H9 (cell line): ENCODE measurements around the gene POLR2L. TPM values are rescaled to one million over a fixed set of nuclear protein-coding genes. Genes with fewer than 3 reads are reported as not detected.

Experiments
- DNase-seq: peaks from one replicate; pipeline ENCODE4 v3.0.0-alpha.2; 2017
- H2AFZ ChIP-seq: one replicate; pipeline ENCODE4 v1.6.1; 2013; ENCODE audit warnings: mild to moderate bottlenecking, low read length, control low read depth, moderate library complexity
- H2AK5ac ChIP-seq: 2 replicates; pipeline ENCODE4 v1.6.1; 2013; ENCODE audit warnings: low read length, control low read depth, mixed read lengths; ENCODE audit not compliant: insufficient read length
- H2BK120ac ChIP-seq: one replicate; pipeline ENCODE4 v1.6.1; 2013; ENCODE audit warnings: low read depth, mild to moderate bottlenecking, low read length, control low read depth, inconsistent platforms; ENCODE audit not compliant: poor library complexity, severe bottlenecking
- H2BK12ac ChIP-seq: 2 replicates; pipeline ENCODE4 v1.6.1; 2013; ENCODE audit warnings: low read length, control low read depth, mixed read lengths, low read depth; ENCODE audit not compliant: insufficient read length
- H2BK15ac ChIP-seq: 2 replicates; pipeline ENCODE4 v1.6.1; 2013; ENCODE audit warnings: low read depth, low read length, control low read depth
- H2BK20ac ChIP-seq: one replicate; pipeline ENCODE4 v1.6.1; 2013; ENCODE audit warnings: low read depth, mild to moderate bottlenecking, low read length, control low read depth, inconsistent platforms; ENCODE audit not compliant: poor library complexity, severe bottlenecking
- H2BK5ac ChIP-seq: 2 replicates; pipeline ENCODE4 v1.6.1; 2013; ENCODE audit warnings: low read length, control low read depth, mixed read lengths; ENCODE audit not compliant: insufficient read length
- H3K14ac ChIP-seq: 2 replicates; pipeline ENCODE4 v1.6.1; 2013; ENCODE audit warnings: low read length, control low read depth; ENCODE audit not compliant: insufficient read depth
- H3K18ac ChIP-seq: 2 replicates; pipeline ENCODE4 v1.6.1; 2013; ENCODE audit warnings: low read depth, mild to moderate bottlenecking, mixed read lengths, low read length, control low read depth; ENCODE audit not compliant: insufficient read length
- H3K23ac ChIP-seq: 2 replicates; pipeline ENCODE4 v1.6.1; 2013; ENCODE audit warnings: low read length, control low read depth, mixed read lengths, low read depth; ENCODE audit not compliant: insufficient read length
- H3K23me2 ChIP-seq: 2 replicates; pipeline ENCODE4 v1.6.1; 2013; ENCODE audit warnings: low read depth, mild to moderate bottlenecking, mixed read lengths, low read length, control low read depth; ENCODE audit not compliant: insufficient read length, poor library complexity, severe bottlenecking
- H3K27ac ChIP-seq: 2 replicates; pipeline ENCODE4 v1.5.1; 2013; ENCODE audit warnings: low read length, control low read depth, mixed read lengths, low read depth; ENCODE audit not compliant: insufficient read length
- H3K27me3 ChIP-seq: 2 replicates; pipeline ENCODE4 v1.6.1; 2013; ENCODE audit warnings: low read length, control low read depth, inconsistent platforms; ENCODE audit not compliant: insufficient read depth
- H3K4ac ChIP-seq: 2 replicates; pipeline ENCODE4 v1.6.1; 2013; ENCODE audit warnings: low read depth, mild to moderate bottlenecking, control low read depth, inconsistent platforms, low read length, moderate library complexity
- H3K4me1 ChIP-seq: 2 replicates; pipeline ENCODE4 v1.6.1; 2013; ENCODE audit warnings: low read length, control low read depth, inconsistent platforms; ENCODE audit not compliant: insufficient read depth
- H3K4me2 ChIP-seq: 2 replicates; pipeline ENCODE4 v1.6.1; 2013; ENCODE audit warnings: low read length, control low read depth, mixed read lengths; ENCODE audit not compliant: insufficient read length, insufficient read depth
- H3K56ac ChIP-seq: 2 replicates; pipeline ENCODE4 v1.6.1; 2013; ENCODE audit warnings: low read depth, mild to moderate bottlenecking, mixed read lengths, low read length, control low read depth; ENCODE audit not compliant: insufficient read length
- H3K79me1 ChIP-seq: 2 replicates; pipeline ENCODE4 v1.6.1; 2013; ENCODE audit warnings: low read depth, mild to moderate bottlenecking, moderate library complexity, low read length, control low read depth, inconsistent platforms; ENCODE audit not compliant: insufficient read depth, poor library complexity, severe bottlenecking
- H3K79me2 ChIP-seq: 2 replicates; pipeline ENCODE4 v1.6.1; 2013; ENCODE audit warnings: low read length, control low read depth, inconsistent platforms; ENCODE audit not compliant: insufficient read depth
- H3K9ac ChIP-seq: 2 replicates; pipeline ENCODE4 v1.6.1; 2013; ENCODE audit warnings: low read length, control low read depth, mixed read lengths; ENCODE audit not compliant: insufficient read length; ENCODE audit errors: extremely low read depth
- H3K9me3 ChIP-seq: one replicate; pipeline ENCODE4 v1.6.1; 2013; ENCODE audit warnings: low read depth, low read length, inconsistent platforms; ENCODE audit not compliant: control insufficient read depth
- H3T11ph ChIP-seq: one replicate; pipeline ENCODE4 v1.6.1; 2013; ENCODE audit warnings: mild to moderate bottlenecking, low read length, control low read depth, inconsistent platforms
- H4K20me1 ChIP-seq: one replicate; pipeline ENCODE4 v1.6.1; 2013; ENCODE audit not compliant: control insufficient read depth, insufficient read length, insufficient read depth
- H4K5ac ChIP-seq: 2 replicates; pipeline ENCODE4 v1.6.1; 2013; ENCODE audit warnings: low read depth, mild to moderate bottlenecking, mixed read lengths, low read length, control low read depth; ENCODE audit not compliant: insufficient read length
- H4K8ac ChIP-seq: replicated peaks from 2 replicates; pipeline ENCODE4 v1.6.1; 2013; ENCODE audit warnings: low read length, control low read depth, mixed read lengths, low read depth; ENCODE audit not compliant: insufficient read length
- H4K91ac ChIP-seq: 2 replicates; pipeline ENCODE4 v1.6.1; 2013; ENCODE audit warnings: low read depth, mild to moderate bottlenecking, moderate library complexity, mixed read lengths, low read length, control low read depth; ENCODE audit not compliant: insufficient read length
- H3K27ac Mint-ChIP-seq, 3 experiments: 2 replicates in 2 of 3; 3 replicates in 1 of 3; pipeline ENCODE4 v1.8.0; 2020 to 2021; ENCODE audit warnings: mixed read lengths in 3 of 3, mild to moderate bottlenecking in 1 of 3, moderate library complexity in 1 of 3
- H3K27me3 Mint-ChIP-seq: 2 replicates; pipeline ENCODE4 v1.8.0; 2021; ENCODE audit warnings: low read depth, mild to moderate bottlenecking, moderate library complexity, mixed read lengths
- H3K36me3 Mint-ChIP-seq, 3 experiments: 2 replicates in 2 of 3; 3 replicates in 1 of 3; pipeline ENCODE4 v1.8.0; 2020 to 2021; ENCODE audit warnings: low read depth in 3 of 3, mixed read lengths in 3 of 3; ENCODE audit not compliant: insufficient read depth in 1 of 3
- H3K4me1 Mint-ChIP-seq, 2 experiments: 2 replicates each; pipeline ENCODE4 v1.8.0; 2020; ENCODE audit warnings: mixed read lengths in 2 of 2
- H3K4me3 Mint-ChIP-seq, 2 experiments: 2 replicates in 1 of 2; 3 replicates in 1 of 2; pipeline ENCODE4 v1.8.0; 2020 to 2021; ENCODE audit warnings: mild to moderate bottlenecking in 2 of 2, mixed read lengths in 2 of 2, moderate library complexity in 1 of 2
- H3K9me3 Mint-ChIP-seq, 2 experiments: 2 replicates in 1 of 2; 3 replicates in 1 of 2; pipeline ENCODE4 v1.8.0; 2020; ENCODE audit warnings: mild to moderate bottlenecking in 2 of 2, mixed read lengths in 2 of 2, moderate library complexity in 1 of 2
- CTCF ChIP-seq: fragments of 200-600 bp; sonication (generic); conservative IDR thresholded peaks from 3 replicates; pipeline ENCODE4 v1.8.0; 2021; ENCODE audit warnings: antibody characterized with exemption, mild to moderate bottlenecking
- WGBS: extraction: QIAGEN DNeasy Blood & Tissue Kit; methylation state at CpG from one replicate; pipeline ENCODE4 v1.1.7; 2013; ENCODE audit warnings: missing lambda C conversion rate, low lambda C conversion rate, mixed read lengths; ENCODE audit not compliant: insufficient read length; ENCODE audit errors: extremely low coverage; 5-methylcytosine and 5-hydroxymethylcytosine counted together
- total RNA-seq: library from RNA; stranded (reverse); gene quantifications from 2 replicates; pipeline ENCODE4 v1.2.1, GENCODE V29; 2021

Gene POLR2L
- total RNA-seq, 1 experiment from 2014 or later: 135 TPM

- Histone ChIP-seq H2BK5ac (no peak overlapping the region), H4K8ac (no peak overlapping the region), H4K91ac (no peak overlapping the region), H3K23me2 (peaks cover 5% of the 10 kb centered on the region), H3T11ph (no peak overlapping the region), H3K4me1 (no peaks in the 10 kb centered on the region), H3K9ac (no peak overlapping the region), H2AK5ac (no peak overlapping the region), H3K27ac (no peak overlapping the region), H2BK120ac (no peak overlapping the region), H3K23ac (no peak overlapping the region), H3K4me2 (no peak overlapping the region), H3K79me2 (no peaks in the 10 kb centered on the region), H4K5ac (no peak overlapping the region), H3K9me3 (no peaks in the 10 kb centered on the region), H3K79me1 (no peaks in the 10 kb centered on the region), H3K4ac (no peak overlapping the region), H3K56ac (no peak overlapping the region), H2BK12ac (no peak overlapping the region), H3K14ac (no peak overlapping the region), H3K18ac (no peak overlapping the region), H4K20me1 (no peaks in the 10 kb centered on the region), H2BK20ac (no peak overlapping the region), H2AFZ (no peak overlapping the region), H3K27me3 (no peaks in the 10 kb centered on the region), H2BK15ac (no peak overlapping the region)
- Mint-ChIP-seq H3K4me1 (peaks cover 8 to 25% of the 10 kb centered on the region in 2 experiments), H3K27ac (no peak overlapping the region), H3K9me3 (no peaks in the 10 kb centered on the region; a peak in 1 of 5 replicates), H3K36me3 (peaks cover 0 to 26% (median 13%) of the 10 kb centered on the region in 3 experiments; a peak in 6 of 7 replicates), H3K4me3 (no peak overlapping the region), H3K27me3 (peaks cover 4% of the 10 kb centered on the region)
- no peak for TF ChIP-seq CTCF
- no peak for DNase-seq
- WGBS: no CpG with 5 or more reads among the region's 22 CpGs
These were observed 20.6 kb downstream of the POLR2L start for GRCh38 chr11:821512-822371.
